H1 (cell line): ENCODE data around the gene FBXO2. TPM values are rescaled to one million over a fixed set of nuclear protein-coding genes. Genes with fewer than 3 reads are reported as not detected.

Source experiments
- CTCF ChIA-PET: fragments of 300-600 bp; sonication (Branson Sonifier 250); formaldehyde crosslinking; loops from one replicate; lab custom pipeline; 2021; ENCODE audit not compliant: partially characterized antibody; lab: Charles Lee
- POLR2A ChIA-PET: fragments of 300-600 bp; sonication (Branson Sonifier 250); formaldehyde crosslinking; loops from one replicate; lab custom pipeline; 2021; ENCODE audit warnings: inconsistent platforms; ENCODE audit not compliant: partially characterized antibody; lab: Charles Lee
- DNase-seq, 2 experiments: peaks; one replicate each; pipeline versions ENCODE4 v3.0.0 to v3.0.0-alpha.2; 2010 to 2022; ENCODE audit warnings: low spot score in 2 of 2, low read depth in 1 of 2, mixed read lengths in 1 of 2
- FAIRE-seq: peaks from 2 replicates; lab custom pipeline; 2011; peaks lifted over from hg19 to GRCh38; lab: Jason Lieb, UNC
- H2AFZ ChIP-seq: 2 replicates; pipeline ENCODE4 v1.8.1; 2012; ENCODE audit warnings: low read length, inconsistent platforms
- H2AK5ac ChIP-seq: 2 replicates; pipeline ENCODE4 v1.6.1; 2013; ENCODE audit warnings: low read depth, low read length
- H2BK120ac ChIP-seq: replicated peaks from 2 replicates; pipeline ENCODE3; 2013; ENCODE audit warnings: low read depth, low read length, inconsistent platforms
- H2BK12ac ChIP-seq: 2 replicates; pipeline ENCODE4 v1.6.1; 2013; ENCODE audit warnings: low read depth, low read length
- H2BK15ac ChIP-seq: 2 replicates; pipeline ENCODE4 v1.6.1; 2013; ENCODE audit warnings: low read length
- H2BK20ac ChIP-seq: 2 replicates; pipeline ENCODE4 v1.6.1; 2013; ENCODE audit warnings: low read length
- H2BK5ac ChIP-seq: 2 replicates; pipeline ENCODE4 v1.6.1; 2013; ENCODE audit warnings: low read depth, low read length
- H3K14ac ChIP-seq: 2 replicates; pipeline ENCODE4 v1.6.1; 2013; ENCODE audit warnings: inconsistent platforms; ENCODE audit not compliant: insufficient read length
- H3K18ac ChIP-seq: 2 replicates; pipeline ENCODE4 v1.6.1; 2013; ENCODE audit warnings: low read length; ENCODE audit errors: extremely low read depth
- H3K23ac ChIP-seq: 2 replicates; pipeline ENCODE4 v1.6.1; 2013; ENCODE audit warnings: inconsistent platforms; ENCODE audit not compliant: insufficient read length
- H3K23me2 ChIP-seq: 2 replicates; pipeline ENCODE4 v1.6.1; 2013; ENCODE audit warnings: low read depth, low read length
- H3K27ac ChIP-seq: 2 replicates; pipeline ENCODE4 v1.6.1; 2011; ENCODE audit warnings: low read depth, low read length, inconsistent platforms
- H3K27me3 ChIP-seq, 4 experiments: replicated peaks in 1 of 4; 1 replicate in 1 of 4; 2 replicates in 3 of 4; pipeline versions ENCODE4 v1.6.1 to v1.8.1; 2011 to 2013; ENCODE audit warnings: low read length in 3 of 4, mild to moderate bottlenecking in 3 of 4, inconsistent platforms in 2 of 4, mixed read lengths in 2 of 4, moderate library complexity in 1 of 4; ENCODE audit not compliant: control insufficient read depth in 3 of 4, insufficient read depth in 3 of 4; ENCODE audit errors: extremely low read depth in 1 of 4
- H3K36me3 ChIP-seq, 4 experiments: 2 replicates each; pipeline versions ENCODE4 v1.6.1 to v1.8.1; 2011 to 2013; ENCODE audit warnings: mild to moderate bottlenecking in 4 of 4, low read length in 3 of 4, moderate library complexity in 2 of 4, control low read depth in 1 of 4, inconsistent platforms in 1 of 4; ENCODE audit not compliant: insufficient read depth in 4 of 4, control insufficient read depth in 2 of 4
- H3K4ac ChIP-seq: replicated peaks from 2 replicates; pipeline ENCODE3; 2013; ENCODE audit warnings: low read length, low read depth, mixed read lengths, inconsistent platforms; ENCODE audit not compliant: insufficient read length
- H3K4me1 ChIP-seq, 4 experiments: replicated peaks in 1 of 4; 1 replicate in 1 of 4; 2 replicates in 3 of 4; pipeline versions ENCODE4 v1.6.1 to v1.8.1; 2011 to 2013; ENCODE audit warnings: low read length in 3 of 4, inconsistent platforms in 2 of 4, mixed read lengths in 1 of 4; ENCODE audit not compliant: insufficient read depth in 4 of 4, control insufficient read depth in 3 of 4
- H3K4me2 ChIP-seq, 2 experiments: 2 replicates each; pipeline versions ENCODE4 v1.6.1 to v1.8.1; 2011 to 2013; ENCODE audit warnings: low read depth in 2 of 2, low read length in 2 of 2, control low read depth in 1 of 2, inconsistent platforms in 1 of 2, mild to moderate bottlenecking in 1 of 2; ENCODE audit not compliant: insufficient read depth in 1 of 2
- H3K4me3 ChIP-seq, 4 experiments: fragments of 200-600, 300-600 bp in 1 of 4; sonication (generic), shearing (Covaris generic), sonication (Bioruptor Twin) in 1 of 4; 2 replicates each; pipeline versions ENCODE4 v1.5.1 to v1.8.1; 2011 to 2016; ENCODE audit warnings: low read length in 4 of 4, low read depth in 3 of 4, control low read depth in 2 of 4, inconsistent platforms in 2 of 4, mild to moderate bottlenecking in 2 of 4, mixed read lengths in 1 of 4, moderate library complexity in 1 of 4; ENCODE audit not compliant: insufficient read depth in 2 of 4; ENCODE audit errors: extremely low read depth in 1 of 4
- H3K56ac ChIP-seq: replicated peaks from 2 replicates; pipeline ENCODE3; 2013; ENCODE audit warnings: low read depth, mild to moderate bottlenecking, mixed read lengths, low read length, inconsistent platforms; ENCODE audit not compliant: insufficient read length
- H3K79me1 ChIP-seq: 2 replicates; pipeline ENCODE4 v1.6.1; 2013; ENCODE audit warnings: low read depth, low read length, control low read depth
- H3K79me2 ChIP-seq, 2 experiments: 2 replicates each; pipeline versions ENCODE4 v1.6.1 to v1.8.1; 2012 to 2013; ENCODE audit warnings: low read length in 2 of 2, mild to moderate bottlenecking in 2 of 2, inconsistent platforms in 1 of 2; ENCODE audit not compliant: insufficient read depth in 2 of 2, control insufficient read depth in 1 of 2
- H3K9ac ChIP-seq, 4 experiments: replicated peaks in 1 of 4; 1 replicate in 1 of 4; 2 replicates in 3 of 4; pipeline versions ENCODE4 v1.6.1 to v1.8.1; 2011 to 2013; ENCODE audit warnings: low read depth in 3 of 4, low read length in 3 of 4, control low read depth in 2 of 4, mild to moderate bottlenecking in 2 of 4, moderate library complexity in 2 of 4, inconsistent platforms in 1 of 4; ENCODE audit errors: extremely low read depth in 1 of 4
- H3K9me3 ChIP-seq, 2 experiments: 2 replicates each; pipeline versions ENCODE4 v1.6.1 to v1.8.1; 2012 to 2013; ENCODE audit warnings: mild to moderate bottlenecking in 2 of 2, moderate library complexity in 2 of 2, control low read depth in 1 of 2, inconsistent platforms in 1 of 2, low read depth in 1 of 2, low read length in 1 of 2, mixed read lengths in 1 of 2; ENCODE audit not compliant: insufficient read depth in 2 of 2
- H4K20me1 ChIP-seq, 2 experiments: replicated peaks in 1 of 2; 2 replicates each; pipeline versions ENCODE3 to v1.8.1; 2011 to 2013; ENCODE audit warnings: inconsistent platforms in 2 of 2, low read length in 2 of 2, mild to moderate bottlenecking in 1 of 2; ENCODE audit not compliant: insufficient read depth in 2 of 2, control insufficient read depth in 1 of 2
- H4K5ac ChIP-seq: 2 replicates; pipeline ENCODE4 v1.6.1; 2013; ENCODE audit warnings: low read length, low read depth, mixed read lengths, inconsistent platforms; ENCODE audit not compliant: insufficient read length
- H4K8ac ChIP-seq: 2 replicates; pipeline ENCODE4 v1.8.0; 2013; ENCODE audit warnings: mild to moderate bottlenecking, moderate library complexity, low read length, inconsistent platforms; ENCODE audit not compliant: insufficient read depth; ENCODE audit errors: extremely low read depth
- H4K91ac ChIP-seq: replicated peaks from 2 replicates; pipeline ENCODE3; 2013; ENCODE audit warnings: low read length, mixed read lengths, inconsistent platforms; ENCODE audit not compliant: insufficient read length
- ASH2L ChIP-seq: fragments of 200-600, 300-600 bp; sonication (generic); IDR thresholded peaks from one replicate; pipeline ENCODE4 v1.7.1; 2017; ENCODE audit warnings: low read length
- BCL11A ChIP-seq, 2 experiments: IDR thresholded peaks; one replicate each; pipeline ENCODE4 v1.6.1; 2011; ENCODE audit warnings: low read depth in 2 of 2, low read length in 2 of 2, mild to moderate bottlenecking in 2 of 2
- WGBS, 2 experiments: shearing (Covaris generic) in 1 of 2; methylation state at CpG; one replicate each; pipeline versions ENCODE4 v1.1.6 to v1.1.7; 2013 to 2015; ENCODE audit warnings: low lambda C conversion rate in 2 of 2, mixed read lengths in 2 of 2, inconsistent platforms in 1 of 2, low coverage in 1 of 2, missing lambda C conversion rate in 1 of 2; ENCODE audit not compliant: insufficient replicate concordance in 2 of 2, insufficient coverage in 1 of 2, insufficient read length in 1 of 2; ENCODE audit errors: extremely low coverage in 1 of 2, missing lambda C conversion rate in 1 of 2; 5-methylcytosine and 5-hydroxymethylcytosine counted together
- polyA plus RNA-seq, 7 experiments: library from polyadenylated mRNA; depleted of rRNA in 3 of 7; stranded (reverse) in 5 of 7; unstranded in 2 of 7; fragments of >200 nt in 5 of 7; fragments of 200-250 nt in 2 of 7; gene quantifications; 1 replicate in 5 of 7; 2 replicates in 1 of 7; 4 replicates in 1 of 7; pipeline versions ENCODE4 v1.2.1 to v1.2.3, GENCODE V29; 2011 to 2013; ENCODE audit warnings: missing spikeins in 2 of 7, mixed read lengths in 2 of 7
- total RNA-seq: library from RNA; stranded (reverse); fragmentation: NEBNext Ultra II Directional; extraction: Animal tissue kit (Norgen Biotek cat#: 25700); gene quantifications from 2 replicates; pipeline ENCODE4 v1.2.1, GENCODE V29; 2021

FBXO2 gene
- total and polyA plus RNA-seq, 2 of the 8 experiments (the other 6 are each of a cell fraction or from before 2014, with no cell fraction given): 51.3 to 57.9 TPM

DNA sequence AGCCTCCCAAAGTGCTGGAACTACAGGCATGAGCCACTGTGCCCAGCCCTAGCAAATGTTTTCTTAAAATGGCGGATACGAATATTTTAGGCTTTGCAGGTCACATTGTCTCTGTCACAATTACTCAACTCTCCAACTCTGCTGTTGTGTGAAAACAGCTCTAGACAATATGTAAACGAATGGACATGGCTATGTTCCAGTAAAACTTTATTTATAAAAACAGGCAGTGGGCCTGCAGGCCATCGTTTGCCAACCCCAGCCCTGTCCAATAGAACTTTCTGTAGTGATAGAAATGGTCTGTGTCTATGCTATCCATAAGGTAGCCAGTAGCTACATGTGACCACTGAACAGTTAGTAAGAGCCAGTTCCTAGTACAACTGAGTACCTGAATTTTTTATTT, 5.5 kb upstream of the FBXO2 start:
- FAIRE-seq (no peak), DNase-seq (no peak)
- no peak overlapping the region for H3K4me3 ChIP-seq
- H3K14ac ChIP-seq: no peak overlapping the region
- no peaks in the 10 kb centered on the region for H3K79me1 ChIP-seq
- no peak overlapping the region for H3K27ac ChIP-seq
- H3K23me2 ChIP-seq: peaks cover 5% of the 10 kb centered on the region; the same call in 1 of the 2 replicates
- no peak overlapping the region for H2BK15ac ChIP-seq
- no peak overlapping the region for H2AK5ac ChIP-seq
- no peak overlapping the region for H3K9ac ChIP-seq
- H3K18ac ChIP-seq: no peak overlapping the region
- H4K5ac ChIP-seq: no peak overlapping the region
- H4K8ac ChIP-seq: no peak overlapping the region
- WGBS, 2 experiments: 92% methylated on average over 4 of the region's 4 CpGs; no CpG with 5 or more reads in 1 of the 2 experiments
- no peak overlapping the region for H2BK12ac ChIP-seq
- H3K79me2 ChIP-seq: no peaks in the 10 kb centered on the region
- no peaks in the 10 kb centered on the region; a peak in 2 of 7 replicates for H3K27me3 ChIP-seq
- peaks cover 0 to 9% (median 6%) of the 10 kb centered on the region in 4 experiments; a peak in 5 of 7 replicates for H3K4me1 ChIP-seq
- H3K36me3 ChIP-seq: peaks cover 2 to 29% (median 8%) of the 10 kb centered on the region in 4 experiments; a peak in 5 of 8 replicates
- no peak overlapping the region for H3K4ac ChIP-seq
- H3K4me2 ChIP-seq: no peak overlapping the region
- ChIA-PET POLR2A (interaction anchor here (1.1 to 30.0 kb wide), 5 partner anchors 9 to 56 kb away, joined by 3 to 1025 read pairs (median 6); partner anchors contain the start of genes DRAXIN and MAD2L2), CTCF (interaction anchor here (0.6 to 7.1 kb wide), 8 partner anchors 9 to 462 kb away, joined by 3 to 104 read pairs (median 4); no protein-coding TSS in a partner anchor)
- H2BK20ac ChIP-seq: no peak overlapping the region
- H3K9me3 ChIP-seq: no peaks in the 10 kb centered on the region
- H2BK5ac ChIP-seq: no peak overlapping the region
- H2BK120ac ChIP-seq: no peak overlapping the region
- no peak overlapping the region for H2AFZ ChIP-seq
- TF ChIP-seq ASH2L: no peak
- TF ChIP-seq BCL11A (IDR thresholded peaks at IDR 0.05; ENCODE audit: low read depth in 2 of 2, low read length in 2 of 2): no peak
- H4K91ac ChIP-seq: no peak overlapping the region
- H3K23ac ChIP-seq: no peak overlapping the region
- peaks cover 2 to 12% of the 10 kb centered on the region in 2 experiments for H4K20me1 ChIP-seq
- H3K56ac ChIP-seq: no peak overlapping the region
